Breast epithelium (tissue), 3 donors: ENCODE data around the gene GHR.

Experiments used
- CTCF ChIP-seq, 3 donors: fragments of 450-650 bp; IDR thresholded peaks; one replicate each; pipeline ENCODE4 v1.5.1; 2016 to 2017; ENCODE audit warnings: antibody characterized with exemption in 3 of 3, mild to moderate bottlenecking in 3 of 3, moderate library complexity in 3 of 3
- POLR2A ChIP-seq: fragments of 450-650 bp; IDR thresholded peaks from one replicate; pipeline ENCODE4 v1.6.1; 2016; ENCODE audit warnings: antibody characterized with exemption, mild to moderate bottlenecking, moderate library complexity
- POLR2AphosphoS5 ChIP-seq, 3 donors: sonication (generic); formaldehyde crosslinking; IDR thresholded peaks; one replicate each; pipeline ENCODE4 v1.6.1; 2017; ENCODE audit warnings: antibody characterized with exemption in 3 of 3

GRCh38 chr5:42668254-42668653, 245.0 kb downstream of the GHR start:
- no peak for TF ChIP-seq CTCF (IDR thresholded peaks at IDR 0.05)
- no peak for TF ChIP-seq POLR2A
- no peak for TF ChIP-seq POLR2AphosphoS5 (IDR thresholded peaks at IDR 0.05)
